Panc1 (cell line): Measurements from ENCODE around the gene IVD. TPM values are rescaled to one million over a fixed set of nuclear protein-coding genes. Genes with fewer than 3 reads are reported as not detected.

Experiments used
- ATAC-seq: fragments of 200-7000 bp; cut with Tn5 transposase; 2 replicates; pipeline ENCODE4 v1.9.1; 2020; ENCODE audit warnings: mild to moderate bottlenecking, moderate library complexity
- BruUV-seq: library from RNA; stranded (reverse); fragments of 400-500 nt; replicated peaks from 2 replicates; lab custom pipeline; 2021; lab: Mats Ljungman, UMichigan
- CTCF ChIA-PET: fragments of 300-600 bp; sonication (Branson Sonifier 250); formaldehyde crosslinking; loops from one replicate; lab custom pipeline; 2022; ENCODE audit warnings: antibody characterized with exemption; lab: Charles Lee
- POLR2A ChIA-PET: fragments of 300-600 bp; sonication (Branson Sonifier 250); formaldehyde crosslinking; loops from one replicate; lab custom pipeline; 2022; ENCODE audit warnings: antibody characterized with exemption; lab: Charles Lee
- DNase-seq: peaks from one replicate; pipeline ENCODE4 v3.0.0-alpha.2; 2010; ENCODE audit warnings: low read depth, low spot score
- H3K27ac ChIP-seq: 2 replicates; pipeline ENCODE4 v1.5.1; 2011; ENCODE audit warnings: mild to moderate bottlenecking, low read length, inconsistent platforms
- H3K27me3 ChIP-seq: fragments of 200-500 bp; sonication (Bioruptor generic); 2 replicates; pipeline ENCODE4 v1.6.0; 2014; ENCODE audit warnings: low read length, inconsistent platforms; ENCODE audit not compliant: control insufficient read depth, insufficient read depth
- H3K36me3 ChIP-seq: fragments of 200-500 bp; sonication (Bioruptor generic); 2 replicates; pipeline ENCODE4 v1.5.1; 2014; ENCODE audit warnings: inconsistent platforms, mild to moderate bottlenecking, low read length, moderate library complexity; ENCODE audit not compliant: control insufficient read depth, insufficient read depth
- H3K4me1 ChIP-seq: 2 replicates; pipeline ENCODE4 v1.5.1; 2011; ENCODE audit warnings: inconsistent platforms, mild to moderate bottlenecking, low read length, moderate library complexity; ENCODE audit not compliant: control insufficient read depth, insufficient read depth
- H3K4me3 ChIP-seq, 2 experiments: 2 replicates each; pipeline ENCODE4 v1.5.1; 2011 to 2012; ENCODE audit warnings: low read depth in 2 of 2, low read length in 2 of 2, mild to moderate bottlenecking in 2 of 2, inconsistent platforms in 1 of 2, moderate library complexity in 1 of 2
- H3K9me3 ChIP-seq: fragments of 200-500 bp; sonication (Bioruptor generic); 2 replicates; pipeline ENCODE4 v1.5.1; 2014; ENCODE audit warnings: low read depth, mild to moderate bottlenecking, inconsistent platforms, low read length, moderate library complexity; ENCODE audit not compliant: control insufficient read depth, insufficient read depth
- POLR2AphosphoS5 ChIP-seq: IDR thresholded peaks from 2 replicates; pipeline ENCODE4 v1.6.1; 2012; ENCODE audit warnings: mild to moderate bottlenecking, low read depth, low read length, moderate library complexity
- REST ChIP-seq, 2 experiments: IDR thresholded peaks; 2 replicates each; pipeline ENCODE4 v1.6.1; 2011 to 2012; ENCODE audit warnings: low read depth in 2 of 2, control low read depth in 1 of 2, low read length in 1 of 2, mild to moderate bottlenecking in 1 of 2, moderate library complexity in 1 of 2; ENCODE audit not compliant: insufficient read depth in 1 of 2
- SIN3A ChIP-seq: IDR thresholded peaks from 2 replicates; pipeline ENCODE4 v1.6.1; 2012; ENCODE audit warnings: low read depth, mild to moderate bottlenecking, low read length, moderate library complexity, borderline replicate concordance; ENCODE audit not compliant: insufficient read depth
- TCF7L2 ChIP-seq: IDR thresholded peaks from 2 replicates; pipeline ENCODE4 v1.6.1; 2011; ENCODE audit warnings: mild to moderate bottlenecking, low read depth, low read length, inconsistent platforms
- in situ Hi-C: cut with HindIII; loops from 2 replicates; pipeline ENCODE4 v1.10.0; 2016; ENCODE audit warnings: low sequenced_read_pairs, low pct_unique_long_range_greater_than_20kb
- intact Hi-C: fragments of 100-400 bp; cut with micrococcal nuclease; formaldehyde crosslinking; loops from one replicate; pipeline ENCODE4 v1.10.0; 2022; ENCODE audit not compliant: unreplicated experiment
- total RNA-seq: library from RNA; stranded (reverse); gene quantifications from one replicate; pipeline ENCODE4 v1.2.1, GENCODE V29; 2021; ENCODE audit not compliant: unreplicated experiment
- TF ChIP-seq, protein P1 (sequence below): fragments of 450-650 bp; IDR thresholded peaks from 2 replicates; pipeline ENCODE4 v1.5.1; 2017; ENCODE audit warnings: mild to moderate bottlenecking

IVD gene
- total RNA-seq, 1 experiment from 2014 or later: 74.6 TPM

GRCh38 chr15:40365624-40366456 lies 39.8 kb upstream of the IVD start:
- no peak overlapping the region for H3K4me3 ChIP-seq
- CTCF ChIA-PET: interaction anchor here (1.2 kb wide), 1 partner anchor 21 kb away, joined by 3 read pairs; no protein-coding TSS in a partner anchor
- intact Hi-C loops: no loop called here
- in situ Hi-C loops: no loop called here
- TF ChIP-seq SIN3A (no peak), REST (IDR thresholded peaks at IDR 0.05; ENCODE audit: insufficient read depth in 1 of 2, low read depth in 2 of 2, low read length in 1 of 2) (no peak), TCF7L2 (no peak), POLR2AphosphoS5 (no peak)
- TF ChIP-seq, protein P1, sequence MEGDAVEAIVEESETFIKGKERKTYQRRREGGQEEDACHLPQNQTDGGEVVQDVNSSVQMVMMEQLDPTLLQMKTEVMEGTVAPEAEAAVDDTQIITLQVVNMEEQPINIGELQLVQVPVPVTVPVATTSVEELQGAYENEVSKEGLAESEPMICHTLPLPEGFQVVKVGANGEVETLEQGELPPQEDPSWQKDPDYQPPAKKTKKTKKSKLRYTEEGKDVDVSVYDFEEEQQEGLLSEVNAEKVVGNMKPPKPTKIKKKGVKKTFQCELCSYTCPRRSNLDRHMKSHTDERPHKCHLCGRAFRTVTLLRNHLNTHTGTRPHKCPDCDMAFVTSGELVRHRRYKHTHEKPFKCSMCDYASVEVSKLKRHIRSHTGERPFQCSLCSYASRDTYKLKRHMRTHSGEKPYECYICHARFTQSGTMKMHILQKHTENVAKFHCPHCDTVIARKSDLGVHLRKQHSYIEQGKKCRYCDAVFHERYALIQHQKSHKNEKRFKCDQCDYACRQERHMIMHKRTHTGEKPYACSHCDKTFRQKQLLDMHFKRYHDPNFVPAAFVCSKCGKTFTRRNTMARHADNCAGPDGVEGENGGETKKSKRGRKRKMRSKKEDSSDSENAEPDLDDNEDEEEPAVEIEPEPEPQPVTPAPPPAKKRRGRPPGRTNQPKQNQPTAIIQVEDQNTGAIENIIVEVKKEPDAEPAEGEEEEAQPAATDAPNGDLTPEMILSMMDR: no peak
- DNase-seq: no peak
- POLR2A ChIA-PET: no interaction called here
- no peak overlapping the region for H3K27ac ChIP-seq
- BruUV-seq: no TSS peak
- H3K27me3 ChIP-seq: no peaks in the 10 kb centered on the region
- no peaks in the 10 kb centered on the region for H3K9me3 ChIP-seq
- no peaks in the 10 kb centered on the region for H3K4me1 ChIP-seq
- no peak for ATAC-seq
- H3K36me3 ChIP-seq: no peaks in the 10 kb centered on the region

GRCh38 chr15:40366457-40367370 lies 38.9 kb upstream of the IVD start:
- no peaks in the 10 kb centered on the region for H3K27me3 ChIP-seq
- in situ Hi-C loops: no loop called here
- TF ChIP-seq TCF7L2 (no peak), POLR2AphosphoS5 (no peak), REST (IDR thresholded peaks at IDR 0.05; ENCODE audit: insufficient read depth in 1 of 2, low read depth in 2 of 2, low read length in 1 of 2) (no peak), SIN3A (no peak)
- TF ChIP-seq, protein P1: no peak
- no peaks in the 10 kb centered on the region for H3K4me1 ChIP-seq
- intact Hi-C loops: no loop called here
- no peaks in the 10 kb centered on the region for H3K36me3 ChIP-seq
- ChIA-PET POLR2A (no interaction called here), CTCF (interaction anchor here (0.8 kb wide), 1 partner anchor 22 kb away, joined by 12 read pairs; no protein-coding TSS in a partner anchor)
- H3K4me3 ChIP-seq: no peak overlapping the region
- BruUV-seq: no TSS peak
- no peak for ATAC-seq
- no peaks in the 10 kb centered on the region for H3K9me3 ChIP-seq
- H3K27ac ChIP-seq: no peak overlapping the region
- no peak for DNase-seq
